HG03457 (cell line): Measurements from ENCODE around the gene AKR1B15.
"Not testable (repeated sequence)": the region's sequence is repeated elsewhere in the genome, so short reads cannot be mapped to it uniquely, and the experiment has no call there.

Source experiments
- ATAC-seq: cut with Tn5 transposase; IDR thresholded peaks from one replicate; pipeline ENCODE4 v1.9.1; 2021; ENCODE audit warnings: moderate number of reproducible peaks; ENCODE audit not compliant: unreplicated experiment

AKR1B15 gene

GRCh38 chr7:134532180-134532953 is 16.5 kb upstream of the AKR1B15 start:
- no peak for ATAC-seq

GRCh38 chr7:134532954-134533218 is 16.0 kb upstream of the AKR1B15 start:
- no peak for ATAC-seq

GRCh38 chr7:134533288-134533771 is 15.6 kb upstream of the AKR1B15 start:
- ATAC-seq = no peak

- no peak for ATAC-seq
Measured at GRCh38 chr7:134534633-134535032, 14.3 kb upstream of the AKR1B15 start.

GRCh38 chr7:134535272-134535918 is 13.5 kb upstream of the AKR1B15 start:
- ATAC-seq = no peak

- no peak for ATAC-seq
Measured at GRCh38 chr7:134535919-134536299, 13.0 kb upstream of the AKR1B15 start.

GRCh38 chr7:134536558-134536957 is 12.4 kb upstream of the AKR1B15 start:
- not testable (repeated sequence) for ATAC-seq

GRCh38 chr7:134537273-134537781 is 11.6 kb upstream of the AKR1B15 start:
- not testable (repeated sequence) for ATAC-seq

- no peak for ATAC-seq
Measured at GRCh38 chr7:134539380-134540004, 9.4 kb upstream of the AKR1B15 start.

- not testable (repeated sequence) for ATAC-seq
Measured at GRCh38 chr7:134541501-134542194, 7.3 kb upstream of the AKR1B15 start.

GRCh38 chr7:134542195-134542771 is 6.6 kb upstream of the AKR1B15 start:
- ATAC-seq = no peak

GRCh38 chr7:134545380-134545779 is 3.5 kb upstream of the AKR1B15 start:
- no peak for ATAC-seq

- ATAC-seq = no peak
Measured at GRCh38 chr7:134545918-134546317, 3.0 kb upstream of the AKR1B15 start.

GRCh38 chr7:134546955-134547354 is 2.0 kb upstream of the AKR1B15 start:
- no peak for ATAC-seq

GRCh38 chr7:134547397-134548054 is 1.4 kb upstream of the AKR1B15 start:
- peak; percentile 75 for ATAC-seq

- ATAC-seq = no peak
Measured at GRCh38 chr7:134549366-134549765, 456 bp downstream of the AKR1B15 start.

GRCh38 chr7:134552105-134552504 is 3.2 kb downstream of the AKR1B15 start:
- no peak for ATAC-seq

GRCh38 chr7:134553976-134554375 is 5.1 kb downstream of the AKR1B15 start:
- ATAC-seq = no peak

GRCh38 chr7:134554417-134554966 is 5.6 kb downstream of the AKR1B15 start:
- no peak for ATAC-seq

- no peak for ATAC-seq
Measured at GRCh38 chr7:134557391-134557790, 8.5 kb downstream of the AKR1B15 start.
